Fibroblast of skin of left biceps (primary cell): ENCODE measurements around the gene KIAA2012.

ENCODE experiments used
- DNase-seq, 2 experiments: peaks; one replicate each; pipeline ENCODE4 v3.0.0-alpha.2; 2013; ENCODE audit warnings: low read depth in 2 of 2

The KIAA2012 gene

GRCh38 chr2:202149155-202149762, 76.2 kb downstream of the KIAA2012 start:
- no peak for DNase-seq

- no peak for DNase-seq
Observed at GRCh38 chr2:202149936-202150335, 76.9 kb downstream of the KIAA2012 start.

DNA sequence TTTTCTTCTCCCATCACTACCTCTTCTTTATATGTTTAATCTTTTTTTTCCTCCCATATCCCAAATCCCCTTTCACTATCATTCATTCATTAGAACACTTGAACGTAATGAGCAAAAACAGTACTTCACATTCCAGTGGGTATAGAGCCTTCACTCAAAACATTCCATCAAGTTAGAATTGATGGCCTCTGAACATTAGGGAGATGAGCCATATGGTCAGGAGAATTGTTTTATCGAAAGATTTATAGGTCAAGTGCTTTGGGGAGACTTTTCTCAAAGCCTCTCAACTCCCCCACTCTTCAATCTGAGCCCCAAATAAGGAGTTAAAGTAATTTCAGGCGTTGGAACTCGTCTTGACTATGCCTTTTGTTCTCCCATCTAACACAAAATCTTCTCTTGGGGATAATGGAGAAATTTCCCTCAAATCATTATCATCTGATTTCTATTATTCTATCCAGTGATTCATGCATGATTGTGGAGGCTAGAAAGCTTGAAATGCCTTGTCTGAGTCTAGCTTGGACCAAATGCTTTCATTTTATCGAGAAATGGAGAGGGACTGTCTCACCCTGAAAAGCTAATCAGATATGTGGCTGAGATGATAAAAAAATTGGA, 79.2 kb downstream of the KIAA2012 start:
- DNase-seq = peak; percentile 91 to 92

DNA sequence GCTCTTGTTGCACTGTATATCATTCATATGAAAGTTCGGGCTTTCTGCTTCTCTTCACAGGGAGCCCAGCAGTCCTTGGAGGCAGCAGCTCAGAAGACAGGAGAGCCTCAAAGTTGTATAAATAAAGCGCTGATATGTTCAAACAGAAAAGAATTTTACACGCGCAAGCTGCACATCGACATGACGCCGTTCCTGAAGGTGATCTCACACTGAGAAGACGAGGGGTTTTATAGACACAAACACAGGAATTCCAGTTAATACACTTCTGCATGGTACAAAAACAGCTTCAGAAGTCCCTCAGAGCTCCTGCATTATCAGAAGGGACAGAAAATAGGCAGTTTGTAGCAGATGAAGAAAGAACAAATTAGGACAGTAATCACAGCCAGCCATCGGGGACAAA, 81.6 kb downstream of the KIAA2012 start:
- no peak for DNase-seq

DNA sequence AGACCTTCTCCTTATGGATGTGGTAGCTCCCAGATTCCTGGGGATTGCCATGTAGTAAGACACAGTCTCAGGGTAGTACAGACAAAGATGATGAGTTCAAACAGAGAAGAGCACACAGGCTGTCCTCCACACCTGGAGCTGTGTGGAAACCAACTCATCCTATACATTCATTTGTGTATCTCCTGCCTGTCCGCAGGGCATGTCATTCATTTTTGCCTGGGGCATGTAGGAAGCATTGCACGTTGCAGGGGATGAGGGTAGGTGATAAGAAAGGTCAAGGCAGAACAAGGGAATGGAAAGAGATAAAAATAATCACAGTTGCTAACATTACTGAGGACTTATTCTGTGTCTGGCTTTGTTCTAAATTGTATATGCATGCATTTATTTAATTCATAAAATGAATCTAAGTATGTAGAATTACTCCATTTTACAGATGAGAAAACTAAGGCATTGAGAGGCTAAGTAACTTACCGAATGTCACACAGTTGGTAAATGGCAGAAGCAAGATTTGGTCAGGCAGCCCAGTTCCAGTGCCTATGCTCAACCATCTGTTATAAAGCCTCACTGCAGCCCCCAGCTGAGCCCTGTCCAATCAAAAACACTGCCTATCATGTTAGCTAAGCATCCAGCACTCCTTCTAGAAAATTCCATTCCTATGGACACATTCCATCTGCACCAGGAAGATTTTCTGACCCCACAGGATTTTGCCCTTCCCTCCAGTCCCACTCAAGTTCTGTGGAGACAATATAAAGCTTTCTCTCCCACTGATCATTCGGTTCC, 84.3 kb downstream of the KIAA2012 start:
- DNase-seq = no peak

- DNase-seq = no peak
Observed at GRCh38 chr2:202158796-202159195, 85.7 kb downstream of the KIAA2012 start.

DNA sequence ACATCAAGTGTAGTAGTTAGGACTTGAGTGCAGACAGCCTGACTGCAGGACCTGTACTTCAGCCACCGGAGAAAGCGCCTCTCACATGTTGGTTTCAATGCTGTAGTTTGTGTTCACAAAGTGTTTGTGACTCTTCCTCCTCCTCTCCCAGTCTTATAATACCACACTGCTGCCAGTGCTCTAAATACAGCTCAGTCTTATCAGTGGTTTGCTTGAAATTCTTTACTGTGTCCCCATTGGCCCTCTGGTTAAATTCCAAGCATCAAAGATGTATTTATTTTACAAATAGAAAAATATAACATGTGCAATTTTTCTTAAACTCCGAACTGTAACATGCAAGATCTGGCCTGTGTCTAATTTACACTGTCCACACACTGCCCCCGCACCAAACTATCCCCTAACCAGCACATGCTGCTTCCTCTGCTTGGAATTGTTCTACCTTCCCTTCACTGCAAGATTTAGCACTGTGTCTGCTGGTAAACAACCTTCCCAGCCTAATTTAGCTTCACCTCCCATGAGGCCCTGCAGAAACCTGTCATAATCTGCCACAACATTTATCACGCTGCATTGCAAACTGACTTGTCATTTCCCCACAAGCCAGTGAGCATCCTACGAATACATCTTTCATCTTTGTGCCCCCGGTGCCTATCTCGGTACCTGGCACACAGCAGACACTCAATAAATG, 88.2 kb downstream of the KIAA2012 start:
- no peak for DNase-seq

DNA sequence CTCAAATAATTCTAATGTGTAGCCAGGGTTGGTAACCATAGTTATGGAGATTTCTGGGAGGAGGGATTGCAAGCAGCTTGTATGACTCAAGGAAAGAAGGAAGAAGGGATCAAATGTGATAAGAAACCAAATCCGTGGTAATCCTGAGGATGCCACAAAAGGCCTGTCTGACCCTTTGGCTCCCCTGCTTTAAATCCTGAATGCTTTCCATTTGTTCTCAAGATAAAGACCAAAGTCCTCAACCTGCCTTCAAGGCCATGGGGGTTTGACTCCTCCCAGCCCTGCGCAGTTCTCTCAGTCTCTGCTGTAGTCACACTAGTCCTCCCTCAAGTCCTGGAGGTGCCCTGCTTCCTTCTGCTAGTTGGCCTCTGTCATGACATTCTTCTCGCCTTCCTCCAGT, 91.4 kb downstream of the KIAA2012 start:
- DNase-seq = no peak

- no peak for DNase-seq
Observed at GRCh38 chr2:202165208-202165607, 92.2 kb downstream of the KIAA2012 start.

- DNase-seq = peak; percentile 44 to 55
Observed at GRCh38 chr2:202165945-202166344, 92.9 kb downstream of the KIAA2012 start.

DNA sequence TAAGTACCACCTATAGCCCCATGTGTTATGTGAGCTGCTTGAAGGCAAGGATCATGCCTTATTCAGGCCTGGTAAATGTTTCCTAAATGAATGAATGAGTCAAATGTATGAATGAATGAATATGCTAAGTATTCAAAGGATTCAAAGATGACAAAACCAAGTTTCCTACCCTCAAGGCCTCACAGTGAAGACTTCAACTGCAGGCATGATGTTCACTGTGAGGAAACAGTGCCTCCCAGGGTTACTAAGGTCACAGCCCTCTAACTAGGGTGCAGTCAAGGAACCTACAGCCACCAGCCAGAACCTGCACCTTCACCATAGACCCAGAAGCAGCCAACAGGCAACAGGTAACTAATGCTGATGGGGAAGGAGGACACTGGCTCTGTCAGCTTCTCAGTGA, 96.1 kb downstream of the KIAA2012 start:
- no peak for DNase-seq

DNA sequence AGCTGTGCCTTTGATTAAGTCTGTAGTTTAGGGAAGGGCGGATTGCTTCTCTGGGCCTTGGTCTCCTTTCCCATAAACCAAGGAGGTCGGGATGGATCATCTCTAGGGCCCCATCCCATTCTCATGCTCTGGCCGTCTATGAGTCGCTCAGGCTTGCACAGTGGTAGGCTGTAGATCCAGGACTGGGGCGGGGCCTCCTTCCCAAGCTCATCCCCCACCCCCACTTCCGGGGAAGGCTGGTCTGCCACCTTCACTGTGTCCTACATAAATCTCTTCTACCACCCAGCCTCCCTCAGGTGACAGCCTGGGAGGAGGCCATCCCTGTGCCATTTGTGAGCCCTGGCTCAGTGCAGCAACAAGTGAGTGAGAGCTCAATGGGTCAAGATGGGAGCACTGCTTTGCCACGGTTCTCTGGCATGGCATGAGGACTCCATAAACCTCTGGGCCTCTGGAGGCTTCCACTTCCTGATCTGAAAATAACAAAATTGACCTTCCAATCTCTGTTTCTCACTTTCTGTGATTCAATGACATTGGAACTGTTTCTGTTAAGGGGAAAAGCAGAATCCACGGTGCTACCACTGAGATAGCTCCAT, 96.9 kb downstream of the KIAA2012 start:
- no peak for DNase-seq

DNA sequence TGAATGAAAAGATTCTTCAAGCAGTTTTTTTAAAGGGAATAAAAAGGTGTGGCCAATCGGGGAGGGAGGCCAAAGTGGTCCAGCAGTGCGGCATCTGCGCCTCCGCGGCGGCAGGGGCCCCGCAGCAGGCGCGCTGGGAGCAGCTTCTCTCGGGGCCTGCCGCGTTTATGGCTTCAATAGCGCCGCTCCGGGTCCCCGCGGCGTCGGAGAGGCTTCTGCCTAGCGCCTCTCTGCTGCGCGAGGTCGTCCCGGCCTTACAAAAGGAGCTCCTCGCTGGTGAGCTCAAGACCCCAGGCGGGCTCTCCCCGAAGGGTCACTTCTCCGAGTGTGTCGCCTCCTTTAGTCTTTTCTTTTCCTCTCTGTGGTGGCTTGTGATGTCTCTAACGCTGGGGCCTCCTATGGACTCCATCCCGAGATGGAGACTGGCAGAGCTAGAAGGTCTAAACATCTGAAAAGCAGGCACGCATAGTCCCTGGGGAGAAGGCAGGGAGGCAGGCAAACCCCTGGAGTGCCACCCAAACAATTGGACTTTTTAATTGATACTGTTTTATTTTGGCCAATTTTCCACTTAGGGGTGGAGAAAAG, 98.3 kb downstream of the KIAA2012 start:
- no peak for DNase-seq

DNA sequence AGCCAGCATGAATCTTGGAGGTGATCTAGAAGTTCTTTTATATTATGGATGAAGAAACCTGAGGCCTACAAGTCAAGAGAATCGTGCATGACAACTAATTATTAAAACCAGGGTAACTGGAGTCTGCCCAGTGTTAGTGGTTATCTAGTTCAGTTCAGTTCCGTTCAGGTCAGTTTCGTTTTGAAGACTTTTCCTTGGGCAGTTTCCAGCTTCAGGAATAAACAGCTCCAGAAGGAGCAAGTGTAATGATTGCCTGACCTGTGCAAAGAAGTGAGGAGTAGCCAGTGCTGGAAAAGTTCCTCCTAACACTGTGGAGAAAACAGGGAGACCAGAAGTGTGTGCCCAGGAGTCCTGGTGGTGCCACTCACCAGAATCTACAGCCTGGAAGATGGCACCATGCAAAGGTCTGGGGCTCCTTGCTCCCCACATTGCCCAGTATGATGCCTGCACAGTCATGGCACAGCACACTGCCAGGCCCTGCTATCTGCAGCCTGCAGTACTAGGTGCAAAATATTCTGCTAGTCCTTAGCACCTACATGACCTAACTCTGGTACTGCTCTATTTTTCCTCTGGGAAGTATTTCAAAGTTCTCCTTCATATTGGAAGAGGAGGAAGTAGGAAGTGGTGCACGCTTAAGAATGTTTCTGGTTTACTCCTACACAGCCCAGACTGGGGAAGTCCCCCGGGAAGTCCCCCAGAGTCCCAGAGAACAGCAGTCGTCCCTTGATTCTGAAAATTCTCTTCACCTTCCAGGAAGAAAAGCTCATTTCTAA, 99.6 kb downstream of the KIAA2012 start:
- DNase-seq = no peak

GRCh38 chr2:202178346-202178958, 105.4 kb downstream of the KIAA2012 start:
- peak; percentile 50 to 57 for DNase-seq

GRCh38 chr2:202184557-202184956, 111.5 kb downstream of the KIAA2012 start:
- no peak for DNase-seq

DNA sequence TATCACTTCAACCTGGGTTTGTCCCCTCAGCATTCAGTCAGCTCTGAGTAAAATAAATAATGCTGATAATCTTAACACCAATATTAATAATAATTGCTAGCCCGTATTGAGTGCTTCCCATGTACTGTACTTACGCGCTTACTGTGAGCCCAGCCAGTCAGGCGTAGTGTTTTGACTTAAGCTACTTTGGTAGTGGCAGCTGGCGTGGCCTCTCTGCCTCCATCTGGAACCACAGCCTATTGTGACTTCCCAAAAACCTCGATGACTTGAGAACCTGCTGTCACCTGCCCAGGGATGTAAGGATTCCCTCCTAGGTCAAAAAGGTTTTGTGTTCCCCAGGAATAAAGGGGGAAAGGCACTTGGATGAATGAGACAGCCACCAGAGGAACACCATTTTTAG, 112.1 kb downstream of the KIAA2012 start:
- DNase-seq = no peak

DNA sequence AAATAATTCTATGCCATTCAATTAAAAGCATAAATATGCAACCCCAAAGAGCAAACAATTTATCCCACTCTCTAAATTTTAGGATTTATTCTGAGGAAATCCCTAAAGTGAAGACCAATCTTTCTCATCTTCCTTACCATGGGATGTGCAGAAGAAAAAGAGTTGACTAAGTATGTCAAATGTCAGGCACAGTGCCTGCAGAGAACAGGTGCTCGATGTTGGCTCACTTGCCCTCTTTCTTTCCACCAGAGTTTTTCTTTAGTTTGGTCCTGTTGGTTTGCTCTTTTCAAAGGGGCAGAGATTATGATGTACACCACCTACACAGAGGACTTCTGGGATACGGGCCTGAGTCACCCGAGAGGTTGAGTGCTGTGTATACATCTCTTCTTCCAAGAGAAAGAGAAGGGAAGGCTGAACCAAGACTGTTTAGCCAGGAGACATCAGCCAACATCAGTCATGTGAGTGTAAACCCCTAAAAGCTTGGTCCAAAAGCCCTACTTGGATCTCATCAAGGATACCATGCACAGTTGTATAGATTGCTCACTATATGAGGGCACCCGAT, 113.7 kb downstream of the KIAA2012 start:
- no peak for DNase-seq

- DNase-seq = no peak
Observed at GRCh38 chr2:202187570-202187969, 114.5 kb downstream of the KIAA2012 start.

- no peak for DNase-seq
Observed at GRCh38 chr2:202193305-202193704, 120.2 kb downstream of the KIAA2012 start.
